Liver (tissue), 9 donors: Measurements from ENCODE around the gene GPRC5A. TPM values are rescaled to one million over a fixed set of nuclear protein-coding genes. Genes with fewer than 3 reads are reported as not detected.
A peak's percentile ranks its signal among the peaks of the same experiment; 100 is the strongest.

ENCODE experiments used
- DNase-seq: peaks from one replicate; pipeline ENCODE4 v3.0.0-alpha.2; 2017; ENCODE audit warnings: low spot score
- H3K27ac ChIP-seq, 2 donors: one replicate each; pipeline ENCODE4 v1.7.0; 2013; ENCODE audit warnings: inconsistent platforms in 2 of 2, low read length in 2 of 2, control low read depth in 1 of 2, low read depth in 1 of 2, mild to moderate bottlenecking in 1 of 2
- H3K27me3 ChIP-seq, 4 donors: one replicate each; pipeline versions ENCODE4 v1.6.1 to v1.7.0; 2013; ENCODE audit warnings: low read length in 3 of 4, inconsistent platforms in 1 of 4, mild to moderate bottlenecking in 1 of 4, moderate library complexity in 1 of 4; ENCODE audit not compliant: control insufficient read depth in 4 of 4, insufficient read depth in 4 of 4
- H3K36me3 ChIP-seq, 4 donors: one replicate each; pipeline versions ENCODE4 v1.6.1 to v1.7.0; 2013; ENCODE audit warnings: low read length in 3 of 4, mild to moderate bottlenecking in 3 of 4, low read depth in 1 of 4, moderate library complexity in 1 of 4; ENCODE audit not compliant: control insufficient read depth in 4 of 4, insufficient read depth in 3 of 4
- H3K4me1 ChIP-seq, 4 donors: one replicate each; pipeline versions ENCODE4 v1.6.1 to v1.7.0; 2013; ENCODE audit warnings: low read length in 3 of 4, mild to moderate bottlenecking in 3 of 4, moderate library complexity in 1 of 4; ENCODE audit not compliant: control insufficient read depth in 4 of 4, insufficient read depth in 4 of 4
- H3K4me3 ChIP-seq, 3 donors: one replicate each; pipeline versions ENCODE4 v1.6.1 to v1.7.0; 2013; ENCODE audit warnings: low read length in 3 of 3, control low read depth in 1 of 3, low read depth in 1 of 3, mild to moderate bottlenecking in 1 of 3
- H3K9ac ChIP-seq, 2 donors: one replicate each; pipeline ENCODE4 v1.7.0; 2013; ENCODE audit warnings: low read length in 2 of 2, mild to moderate bottlenecking in 2 of 2, moderate library complexity in 2 of 2, control low read depth in 1 of 2, low read depth in 1 of 2
- H3K9me3 ChIP-seq, 4 donors: one replicate each; pipeline versions ENCODE4 v1.6.1 to v1.7.0; 2013; ENCODE audit warnings: low read length in 3 of 4; ENCODE audit not compliant: control insufficient read depth in 4 of 4
- EGR1 ChIP-seq, 2 donors: IDR thresholded peaks; 2 replicates each; pipeline ENCODE4 v1.6.1; 2016 to 2018; ENCODE audit warnings: antibody characterized with exemption in 2 of 2, low read depth in 2 of 2
- FOXA1 ChIP-seq: IDR thresholded peaks from 2 replicates; pipeline ENCODE4 v1.6.1; 2016; ENCODE audit warnings: antibody characterized with exemption
- GABPA ChIP-seq, 2 donors: IDR thresholded peaks in 1 of 2; conservative IDR thresholded peaks in 1 of 2; 2 replicates each; pipeline ENCODE4 v1.6.1; 2016; ENCODE audit warnings: antibody characterized with exemption in 2 of 2, mild to moderate bottlenecking in 1 of 2, moderate library complexity in 1 of 2
- HNF4A ChIP-seq, 2 donors: conservative IDR thresholded peaks; 2 replicates each; pipeline ENCODE4 v1.6.1; 2016; ENCODE audit warnings: antibody characterized with exemption in 2 of 2, mild to moderate bottlenecking in 2 of 2
- HNF4G ChIP-seq: IDR thresholded peaks from 2 replicates; pipeline ENCODE4 v1.6.1; 2016; ENCODE audit warnings: antibody characterized with exemption
- JUND ChIP-seq, 2 donors: IDR thresholded peaks; 2 replicates each; pipeline ENCODE4 v1.6.1; 2016; ENCODE audit warnings: antibody characterized with exemption in 2 of 2
- NR2F2 ChIP-seq: IDR thresholded peaks from 2 replicates; pipeline ENCODE4 v1.6.1; 2016; ENCODE audit warnings: antibody characterized with exemption
- RAD21 ChIP-seq, 2 donors: IDR thresholded peaks; 2 replicates each; pipeline ENCODE4 v1.6.1; 2016; ENCODE audit warnings: antibody characterized with exemption in 2 of 2, mild to moderate bottlenecking in 2 of 2
- RXRA ChIP-seq, 2 donors: IDR thresholded peaks; 2 replicates each; pipeline ENCODE4 v1.6.1; 2017 to 2018; ENCODE audit warnings: antibody characterized with exemption in 2 of 2, mild to moderate bottlenecking in 1 of 2
- SP1 ChIP-seq: IDR thresholded peaks from 2 replicates; pipeline ENCODE4 v1.6.1; 2018; ENCODE audit warnings: antibody characterized with exemption, mild to moderate bottlenecking
- TAF1 ChIP-seq: conservative IDR thresholded peaks from 2 replicates; pipeline ENCODE4 v1.6.1; 2016; ENCODE audit warnings: antibody characterized with exemption, mild to moderate bottlenecking
- YY1 ChIP-seq: IDR thresholded peaks from 2 replicates; pipeline ENCODE4 v1.6.1; 2016; ENCODE audit warnings: antibody characterized with exemption, mild to moderate bottlenecking
- WGBS: extraction: QIAGEN DNeasy Blood & Tissue Kit; methylation state at CpG from one replicate; pipeline ENCODE4 v1.1.7; 2013; 5-methylcytosine and 5-hydroxymethylcytosine counted together
- polyA plus RNA-seq, 2 donors: library from polyadenylated mRNA; stranded (reverse) in 1 of 2; unstranded in 1 of 2; fragments of 200-250 nt in 1 of 2; fragments of >200 nt in 1 of 2; fragmentation: Nextera tagmentation in 1 of 2; extraction: Ambion mirVana in 1 of 2; gene quantifications; one replicate each; pipeline versions ENCODE4 v1.2.1 to v1.2.3, GENCODE V29; 2013 to 2015
- total RNA-seq, 2 donors: library from RNA; depleted of rRNA; stranded (reverse); fragments of >200 nt; gene quantifications; one replicate each; pipeline ENCODE4 v1.2.3, GENCODE V29; 2014
- TF ChIP-seq, protein P1 (sequence below): IDR thresholded peaks from 2 replicates; pipeline ENCODE4 v1.6.1; 2016; ENCODE audit warnings: antibody characterized with exemption
- TF ChIP-seq, protein P2 (sequence below): fragments of 150-350 bp; IDR thresholded peaks from 2 replicates; pipeline ENCODE4 v1.5.1; 2017; ENCODE audit warnings: improper control_type of control experiment, low read depth, low read length; ENCODE audit not compliant: missing input control
- TF ChIP-seq, protein P3 (sequence below): IDR thresholded peaks from 2 replicates; pipeline ENCODE4 v1.6.1; 2016; ENCODE audit warnings: antibody characterized with exemption
- TF ChIP-seq, protein P4 (sequence below): IDR thresholded peaks from 2 replicates; pipeline ENCODE4 v1.6.1; 2016; ENCODE audit warnings: antibody characterized with exemption, mild to moderate bottlenecking
- TF ChIP-seq, protein P5 (sequence below): IDR thresholded peaks from 2 replicates; pipeline ENCODE4 v1.6.1; 2016; ENCODE audit warnings: antibody characterized with exemption
- donor health status: healthy.
- donor health status: healthy.
- donor health status: healthy.
- donor health status: healthy.
- donor health status: healthy.

The GPRC5A gene
- total and polyA plus RNA-seq, 4 donors, result 0.09 to 0.17 (median 0.16) TPM; not detected in 1

DNA sequence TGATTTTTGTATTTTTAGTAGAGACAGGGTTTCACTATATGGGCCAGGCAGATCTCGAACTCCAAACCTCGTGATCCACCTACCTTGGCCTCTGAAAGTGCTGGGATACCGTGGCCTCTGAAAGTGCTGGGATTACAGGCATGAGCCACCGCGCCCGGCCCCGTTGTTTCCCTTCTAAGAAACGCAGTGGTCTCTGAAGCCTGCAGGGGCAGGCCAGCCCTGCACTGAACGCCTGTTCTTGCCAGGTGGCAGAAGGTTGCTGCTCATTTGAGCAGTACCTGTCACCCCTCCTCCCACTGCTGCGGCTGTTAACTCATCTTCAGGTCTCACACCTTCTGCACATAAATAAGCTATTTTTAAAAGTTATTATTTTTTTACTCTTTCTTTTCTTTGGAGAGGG is 24.3 kb downstream of the GPRC5A start:
- Histone ChIP-seq H3K9ac (no peak overlapping the region), H3K4me3 (no peak overlapping the region), H3K4me1 (peaks cover 0 to 6% (median 3%) of the 10 kb centered on the region in 4 donors), H3K27ac (no peak overlapping the region), H3K9me3 (no peaks in the 10 kb centered on the region), H3K36me3 (no peaks in the 10 kb centered on the region), H3K27me3 (peaks cover 0 to 2% (median 0%) of the 10 kb centered on the region in 4 donors)
- 75% methylated on average over 10 of the region's 10 CpGs for WGBS
- DNase-seq, result no peak
- TF ChIP-seq, protein P1, sequence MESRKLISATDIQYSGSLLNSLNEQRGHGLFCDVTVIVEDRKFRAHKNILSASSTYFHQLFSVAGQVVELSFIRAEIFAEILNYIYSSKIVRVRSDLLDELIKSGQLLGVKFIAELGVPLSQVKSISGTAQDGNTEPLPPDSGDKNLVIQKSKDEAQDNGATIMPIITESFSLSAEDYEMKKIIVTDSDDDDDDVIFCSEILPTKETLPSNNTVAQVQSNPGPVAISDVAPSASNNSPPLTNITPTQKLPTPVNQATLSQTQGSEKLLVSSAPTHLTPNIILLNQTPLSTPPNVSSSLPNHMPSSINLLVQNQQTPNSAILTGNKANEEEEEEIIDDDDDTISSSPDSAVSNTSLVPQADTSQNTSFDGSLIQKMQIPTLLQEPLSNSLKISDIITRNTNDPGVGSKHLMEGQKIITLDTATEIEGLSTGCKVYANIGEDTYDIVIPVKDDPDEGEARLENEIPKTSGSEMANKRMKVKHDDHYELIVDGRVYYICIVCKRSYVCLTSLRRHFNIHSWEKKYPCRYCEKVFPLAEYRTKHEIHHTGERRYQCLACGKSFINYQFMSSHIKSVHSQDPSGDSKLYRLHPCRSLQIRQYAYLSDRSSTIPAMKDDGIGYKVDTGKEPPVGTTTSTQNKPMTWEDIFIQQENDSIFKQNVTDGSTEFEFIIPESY, result no peak
- no peak for TF ChIP-seq NR2F2
- TF ChIP-seq RXRA (IDR thresholded peaks at IDR 0.05), result no peak
- TF ChIP-seq, protein P2, sequence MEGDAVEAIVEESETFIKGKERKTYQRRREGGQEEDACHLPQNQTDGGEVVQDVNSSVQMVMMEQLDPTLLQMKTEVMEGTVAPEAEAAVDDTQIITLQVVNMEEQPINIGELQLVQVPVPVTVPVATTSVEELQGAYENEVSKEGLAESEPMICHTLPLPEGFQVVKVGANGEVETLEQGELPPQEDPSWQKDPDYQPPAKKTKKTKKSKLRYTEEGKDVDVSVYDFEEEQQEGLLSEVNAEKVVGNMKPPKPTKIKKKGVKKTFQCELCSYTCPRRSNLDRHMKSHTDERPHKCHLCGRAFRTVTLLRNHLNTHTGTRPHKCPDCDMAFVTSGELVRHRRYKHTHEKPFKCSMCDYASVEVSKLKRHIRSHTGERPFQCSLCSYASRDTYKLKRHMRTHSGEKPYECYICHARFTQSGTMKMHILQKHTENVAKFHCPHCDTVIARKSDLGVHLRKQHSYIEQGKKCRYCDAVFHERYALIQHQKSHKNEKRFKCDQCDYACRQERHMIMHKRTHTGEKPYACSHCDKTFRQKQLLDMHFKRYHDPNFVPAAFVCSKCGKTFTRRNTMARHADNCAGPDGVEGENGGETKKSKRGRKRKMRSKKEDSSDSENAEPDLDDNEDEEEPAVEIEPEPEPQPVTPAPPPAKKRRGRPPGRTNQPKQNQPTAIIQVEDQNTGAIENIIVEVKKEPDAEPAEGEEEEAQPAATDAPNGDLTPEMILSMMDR, result no peak
- TF ChIP-seq, protein P3, sequence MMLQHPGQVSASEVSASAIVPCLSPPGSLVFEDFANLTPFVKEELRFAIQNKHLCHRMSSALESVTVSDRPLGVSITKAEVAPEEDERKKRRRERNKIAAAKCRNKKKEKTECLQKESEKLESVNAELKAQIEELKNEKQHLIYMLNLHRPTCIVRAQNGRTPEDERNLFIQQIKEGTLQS, result no peak
- no peak for TF ChIP-seq TAF1
- TF ChIP-seq JUND (IDR thresholded peaks at IDR 0.05), result no peak
- TF ChIP-seq GABPA (IDR thresholded peaks at IDR 0.05 in 1 of 2, conservative IDR thresholded peaks at IDR 0.05 in 1 of 2), result no peak
- no peak for TF ChIP-seq RAD21 (IDR thresholded peaks at IDR 0.05)
- TF ChIP-seq, protein P4, sequence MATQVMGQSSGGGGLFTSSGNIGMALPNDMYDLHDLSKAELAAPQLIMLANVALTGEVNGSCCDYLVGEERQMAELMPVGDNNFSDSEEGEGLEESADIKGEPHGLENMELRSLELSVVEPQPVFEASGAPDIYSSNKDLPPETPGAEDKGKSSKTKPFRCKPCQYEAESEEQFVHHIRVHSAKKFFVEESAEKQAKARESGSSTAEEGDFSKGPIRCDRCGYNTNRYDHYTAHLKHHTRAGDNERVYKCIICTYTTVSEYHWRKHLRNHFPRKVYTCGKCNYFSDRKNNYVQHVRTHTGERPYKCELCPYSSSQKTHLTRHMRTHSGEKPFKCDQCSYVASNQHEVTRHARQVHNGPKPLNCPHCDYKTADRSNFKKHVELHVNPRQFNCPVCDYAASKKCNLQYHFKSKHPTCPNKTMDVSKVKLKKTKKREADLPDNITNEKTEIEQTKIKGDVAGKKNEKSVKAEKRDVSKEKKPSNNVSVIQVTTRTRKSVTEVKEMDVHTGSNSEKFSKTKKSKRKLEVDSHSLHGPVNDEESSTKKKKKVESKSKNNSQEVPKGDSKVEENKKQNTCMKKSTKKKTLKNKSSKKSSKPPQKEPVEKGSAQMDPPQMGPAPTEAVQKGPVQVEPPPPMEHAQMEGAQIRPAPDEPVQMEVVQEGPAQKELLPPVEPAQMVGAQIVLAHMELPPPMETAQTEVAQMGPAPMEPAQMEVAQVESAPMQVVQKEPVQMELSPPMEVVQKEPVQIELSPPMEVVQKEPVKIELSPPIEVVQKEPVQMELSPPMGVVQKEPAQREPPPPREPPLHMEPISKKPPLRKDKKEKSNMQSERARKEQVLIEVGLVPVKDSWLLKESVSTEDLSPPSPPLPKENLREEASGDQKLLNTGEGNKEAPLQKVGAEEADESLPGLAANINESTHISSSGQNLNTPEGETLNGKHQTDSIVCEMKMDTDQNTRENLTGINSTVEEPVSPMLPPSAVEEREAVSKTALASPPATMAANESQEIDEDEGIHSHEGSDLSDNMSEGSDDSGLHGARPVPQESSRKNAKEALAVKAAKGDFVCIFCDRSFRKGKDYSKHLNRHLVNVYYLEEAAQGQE, result no peak

DNA sequence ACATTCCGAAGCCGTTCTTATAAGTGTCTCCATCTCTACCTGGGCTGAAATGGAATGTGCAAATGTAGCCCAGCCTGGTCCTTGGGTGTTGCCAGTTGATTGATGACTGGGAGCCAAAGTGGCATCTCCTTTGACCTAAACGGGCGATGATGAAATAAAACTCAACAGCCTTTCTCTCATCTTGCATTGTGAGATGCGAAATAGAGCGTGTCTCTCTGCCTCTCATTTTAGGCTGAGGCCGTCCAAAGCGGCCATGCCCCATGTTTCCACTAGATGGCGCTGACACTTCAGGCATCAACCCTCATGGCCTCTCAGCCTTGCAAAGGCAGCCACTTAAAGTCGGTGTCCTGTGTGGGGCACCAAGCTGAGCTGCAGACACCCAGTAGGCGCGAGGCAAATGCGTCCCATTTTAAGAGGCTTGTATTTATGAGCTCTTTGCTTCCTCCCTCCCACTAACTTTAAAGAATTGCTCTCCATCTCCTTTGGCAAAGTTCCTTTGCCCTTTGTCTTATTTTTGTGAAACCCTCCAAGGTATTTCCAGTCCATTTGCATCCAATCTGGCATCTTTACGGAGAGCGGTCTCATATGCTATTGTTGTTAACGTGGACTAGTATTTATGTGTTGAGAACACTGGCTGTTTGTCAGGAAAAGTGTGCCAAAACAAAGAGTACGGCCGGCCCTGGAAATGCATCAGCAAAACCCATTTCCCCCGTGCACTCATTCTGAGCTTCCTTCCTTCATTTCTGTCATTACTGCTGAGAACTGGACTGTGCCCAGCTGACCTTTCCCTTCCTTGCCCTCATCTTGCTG is 25.0 kb downstream of the GPRC5A start:
- Histone ChIP-seq H3K36me3 (no peaks in the 10 kb centered on the region), H3K4me3 (no peak overlapping the region), H3K27me3 (peaks cover 0 to 2% (median 0%) of the 10 kb centered on the region in 4 donors), H3K9ac (no peak overlapping the region), H3K4me1 (peaks cover 0 to 6% (median 3%) of the 10 kb centered on the region in 4 donors), H3K9me3 (no peaks in the 10 kb centered on the region), H3K27ac (no peak overlapping the region)
- WGBS, result 21% methylated on average over 19 of the region's 19 CpGs
- peak; percentile 85 for DNase-seq
- TF ChIP-seq FOXA1 (no peak), SP1 (peak; percentile 26), RAD21 (IDR thresholded peaks at IDR 0.05) (peak; percentile 100), JUND (IDR thresholded peaks at IDR 0.05) (no peak), HNF4A (conservative IDR thresholded peaks at IDR 0.05) (no peak), EGR1 (IDR thresholded peaks at IDR 0.05; ENCODE audit: low read depth in 2 of 2) (no peak), YY1 (peak; percentile 33), HNF4G (no peak)
- TF ChIP-seq, protein P2, result peak; percentile 99
- TF ChIP-seq, protein P1, result no peak
- TF ChIP-seq, protein P5, sequence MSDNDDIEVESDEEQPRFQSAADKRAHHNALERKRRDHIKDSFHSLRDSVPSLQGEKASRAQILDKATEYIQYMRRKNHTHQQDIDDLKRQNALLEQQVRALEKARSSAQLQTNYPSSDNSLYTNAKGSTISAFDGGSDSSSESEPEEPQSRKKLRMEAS, result no peak
